ENCODE data around the gene AVEN.

Gene AVEN

DNA sequence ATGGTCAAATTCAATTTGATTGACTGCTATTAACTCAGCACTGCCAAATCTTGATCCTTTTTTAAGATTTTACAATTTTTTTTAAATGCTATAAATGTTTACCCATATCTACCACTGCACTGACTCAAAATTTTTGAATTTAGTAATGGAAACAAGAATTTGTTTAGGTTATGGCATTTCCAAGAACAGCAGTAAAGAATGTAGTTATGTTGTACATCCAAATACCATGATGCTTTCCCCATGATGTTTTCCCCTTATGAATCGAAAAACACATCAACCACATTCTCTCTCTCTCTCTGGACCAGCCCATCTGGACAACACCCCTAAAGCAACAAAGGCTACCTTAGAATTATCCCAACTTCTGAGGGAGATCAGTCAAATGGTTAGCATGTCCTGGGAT is 56.5 kb downstream of the AVEN start:
- DNase-seq: no peak

- no peak for DNase-seq
Observed at GRCh38 chr15:33980159-33980558, 58.8 kb downstream of the AVEN start.

- no peak for DNase-seq
Observed at GRCh38 chr15:33975022-33975565, 63.9 kb downstream of the AVEN start.

- no peak for DNase-seq
Observed at GRCh38 chr15:33971811-33972210, 67.2 kb downstream of the AVEN start.

DNA sequence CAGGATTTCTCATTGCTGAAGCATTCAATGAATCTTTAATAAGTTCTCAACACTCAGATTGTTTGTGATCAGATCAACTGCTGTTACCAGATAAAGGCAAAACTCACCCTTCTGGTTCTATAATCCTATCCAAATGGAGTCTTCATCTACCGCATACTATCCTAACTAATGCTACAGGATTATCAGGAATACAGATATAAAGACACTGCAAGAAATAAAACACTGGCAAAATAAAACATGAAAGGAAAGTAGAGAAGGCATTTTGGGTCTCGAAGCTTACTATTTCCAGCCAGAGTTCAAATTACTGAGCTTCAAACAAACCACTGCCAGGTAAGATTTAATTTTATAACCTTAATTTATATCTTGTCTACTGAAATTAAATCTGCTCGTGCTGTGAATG is 70.2 kb downstream of the AVEN start:
- DNase-seq: peak; percentile 75

GRCh38 chr15:33968224-33968623 is 70.8 kb downstream of the AVEN start, which contains the start of gene CHRM5:
Gene CHRM5 (plus strand): TSS chr15:33968497. CDS start chr15:34062718, 94,221 bp downstream.
- DNase-seq: peak; percentile 61

- DNase-seq: no peak
Observed at GRCh38 chr15:33964665-33965040, 74.4 kb downstream of the AVEN start.

GRCh38 chr15:33963831-33964664 is 75.0 kb downstream of the AVEN start:
- DNase-seq: peak; percentile 56

DNA sequence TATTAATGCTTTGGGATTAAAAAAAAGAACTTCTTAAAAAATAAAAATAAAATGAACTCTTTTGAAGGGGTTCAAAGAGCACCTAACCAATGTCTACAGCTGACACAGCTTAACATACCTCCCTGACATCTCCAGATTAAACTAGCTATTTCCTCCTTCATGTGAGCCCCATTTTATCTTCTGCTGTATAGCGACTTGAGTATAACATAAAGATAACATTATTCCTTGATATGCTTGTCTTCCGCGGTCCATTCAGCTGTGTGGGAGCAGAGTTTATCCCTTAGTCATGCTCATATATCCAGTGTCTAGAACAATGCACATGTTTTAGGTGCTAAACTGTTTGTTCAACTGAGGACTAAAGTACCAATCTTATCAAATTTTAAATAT is 78.5 kb downstream of the AVEN start:
- DNase-seq: no peak

GRCh38 chr15:33959844-33960548 is 79.0 kb downstream of the AVEN start:
- DNase-seq: no peak

- no peak for DNase-seq
Observed at GRCh38 chr15:33956397-33956796, 82.6 kb downstream of the AVEN start.

GRCh38 chr15:33955945-33956344 is 83.1 kb downstream of the AVEN start:
- peak; percentile 50 for DNase-seq

DNA sequence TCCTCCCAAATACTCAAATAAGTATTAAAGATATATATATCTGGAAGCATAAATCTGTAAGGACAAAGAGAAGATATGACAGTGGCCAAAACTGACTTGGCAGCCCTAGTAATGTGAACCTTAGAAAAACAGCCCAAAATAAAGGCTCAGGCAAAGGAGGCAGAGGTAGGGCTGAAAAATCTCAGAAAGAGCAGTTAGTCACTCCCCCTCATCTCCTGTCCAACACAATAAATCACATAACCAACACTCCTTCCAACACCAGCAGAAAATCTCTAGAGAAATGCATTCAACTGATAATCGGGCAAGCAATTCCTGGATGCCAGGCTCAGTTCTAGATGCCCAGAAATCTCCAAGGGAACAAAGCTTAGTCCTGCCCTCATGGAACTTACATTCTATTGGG is 92.9 kb downstream of the AVEN start:
- DNase-seq: no peak

GRCh38 chr15:33941279-33942063 is 97.5 kb downstream of the AVEN start:
- no peak for DNase-seq

GRCh38 chr15:33934921-33935320 is 104.1 kb downstream of the AVEN start:
- no peak for DNase-seq

GRCh38 chr15:33934396-33934795 is 104.6 kb downstream of the AVEN start:
- no peak for DNase-seq

DNA sequence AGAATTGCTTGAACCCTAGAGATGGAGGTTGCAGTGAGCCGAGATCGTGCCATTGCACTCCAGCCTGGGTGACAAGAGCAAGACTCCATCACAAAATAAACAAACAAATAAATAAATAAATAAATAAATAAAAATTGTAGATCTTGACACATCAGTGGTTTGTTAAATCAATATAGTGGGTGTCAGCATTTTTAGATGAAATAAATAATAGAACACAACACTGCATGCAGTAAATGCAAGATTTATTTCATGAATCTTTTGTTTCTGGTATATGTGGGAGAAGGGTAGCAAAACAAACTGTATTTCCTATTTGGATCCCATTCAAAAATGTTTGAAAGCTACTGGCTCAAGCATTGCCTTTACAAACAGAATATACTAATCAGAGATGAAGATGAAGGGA is 106.3 kb downstream of the AVEN start:
- DNase-seq: no peak

GRCh38 chr15:33926260-33926659 is 112.7 kb downstream of the AVEN start:
- no peak for DNase-seq

GRCh38 chr15:33923446-33923845 is 115.6 kb downstream of the AVEN start:
- DNase-seq: no peak

DNA sequence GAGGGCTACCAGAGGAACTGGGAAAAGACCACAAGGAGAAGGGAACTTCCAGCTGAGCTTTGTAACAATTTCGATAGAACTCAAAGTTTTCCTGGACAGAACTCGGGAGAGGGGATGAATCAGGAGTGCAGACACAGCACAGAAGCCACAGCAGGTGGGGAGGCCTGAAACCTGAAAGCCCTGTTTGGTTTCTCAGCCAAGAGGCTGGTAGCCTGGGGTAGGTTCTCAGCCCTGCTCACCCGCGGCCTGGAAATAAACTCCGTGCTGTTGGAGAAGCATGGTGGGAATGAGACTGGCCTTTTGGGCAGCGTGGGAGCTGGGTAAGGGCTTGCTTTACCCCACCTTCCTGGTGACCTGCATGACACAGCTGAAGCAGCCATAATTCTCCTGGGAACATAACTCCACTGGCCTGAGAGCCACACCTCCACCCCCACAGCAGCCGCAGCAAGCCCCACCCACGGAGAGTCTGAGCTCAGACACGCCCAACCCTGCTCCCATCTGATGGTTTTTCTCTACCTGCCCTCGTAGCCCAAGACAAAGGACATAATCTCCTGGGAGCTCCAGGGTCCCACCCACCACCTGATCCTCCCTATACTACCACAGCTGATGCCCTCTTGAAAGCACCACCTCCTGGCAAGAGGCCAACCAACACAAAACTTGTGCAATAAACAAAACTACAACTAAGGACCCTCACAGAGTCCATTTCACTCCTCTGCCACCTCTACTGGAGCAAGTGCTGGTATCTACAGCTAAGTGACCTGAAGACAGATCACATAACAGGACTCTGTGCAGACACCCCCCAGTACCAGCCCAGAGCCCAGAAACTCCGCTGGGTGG is 123.2 kb downstream of the AVEN start:
- DNase-seq: peak; percentile 68

- DNase-seq: no peak
Observed at GRCh38 chr15:33913459-33913858, 125.5 kb downstream of the AVEN start.

DNA sequence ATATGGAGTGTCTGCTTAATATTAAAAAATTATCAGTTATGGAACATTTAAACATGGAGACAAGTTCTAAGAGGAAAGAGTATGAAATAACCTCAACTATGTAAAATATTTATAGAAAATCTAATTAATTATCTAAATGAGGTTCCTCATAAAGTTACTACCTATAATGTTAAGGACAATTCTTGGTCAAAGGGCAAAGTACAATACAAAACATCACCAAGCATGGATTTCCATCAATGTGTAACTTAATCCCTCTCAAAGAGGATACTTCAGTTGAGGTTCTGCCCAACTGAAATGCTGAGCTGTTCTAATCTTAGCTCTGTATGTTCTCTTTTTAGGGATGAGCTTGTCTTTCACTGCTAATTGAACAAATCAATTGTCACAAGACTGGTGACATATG is 126.7 kb downstream of the AVEN start:
- DNase-seq: no peak
